ENCODE data around the gene LPCAT1. TPM values are rescaled to one million over a fixed set of nuclear protein-coding genes. Genes with fewer than 3 reads are reported as not detected.

LPCAT1 gene
- total RNA-seq, 1 experiment from 2014 or later: 59.8 TPM

- Histone ChIP-seq H3K36me3 (ENCODE audit: control insufficient read depth, insufficient read depth, low read length) (no peaks in the 10 kb centered on the region), H3K9me3 (ENCODE audit: control insufficient read depth, insufficient read depth, low read depth, low read length) (no peaks in the 10 kb centered on the region), H3K27ac (ENCODE audit: low read length) (no peak overlapping the region), H3K27me3 (ENCODE audit: control insufficient read depth, insufficient read depth, low read length) (peaks cover 3% of the 10 kb centered on the region), H3K4me1 (ENCODE audit: control insufficient read depth, insufficient read depth, low read length) (peaks cover 6% of the 10 kb centered on the region; the same call in 1 of the 2 replicates), H3K4me3 (ENCODE audit: low read depth in 2 of 2, low read length in 2 of 2) (no peak overlapping the region)
- ChIA-PET CTCF (no interaction called here), POLR2A (no interaction called here)
- no peak for DNase-seq (ENCODE audit: low read depth, low spot score)
- BruUV-seq (replicated peaks): no TSS peak
- TF ChIP-seq POLR2AphosphoS5 (IDR thresholded peaks at IDR 0.05; ENCODE audit: low read depth, low read length) (no peak), CTCF (IDR thresholded peaks at IDR 0.05) (no peak), REST (IDR thresholded peaks at IDR 0.05; ENCODE audit: insufficient read depth in 1 of 2, low read depth in 2 of 2, low read length in 1 of 2) (no peak), SIN3A (IDR thresholded peaks at IDR 0.05; ENCODE audit: borderline replicate concordance, insufficient read depth, low read depth, low read length) (no peak), TCF7L2 (IDR thresholded peaks at IDR 0.05; ENCODE audit: low read depth, low read length) (no peak)
- intact Hi-C loops (cut with micrococcal nuclease; ENCODE audit: unreplicated experiment) (no loop called here), in situ Hi-C loops (cut with HindIII; ENCODE audit: low pct_unique_long_range_greater_than_20kb, low sequenced_read_pairs) (no loop called here)
- ATAC-seq: no peak
Observed at GRCh38 chr5:1436681-1437080, 87.1 kb downstream of the LPCAT1 start.

- no TSS peak for BruUV-seq (replicated peaks)
- Histone ChIP-seq H3K27me3 (ENCODE audit: control insufficient read depth, insufficient read depth, low read length) (peaks cover 3% of the 10 kb centered on the region), H3K4me3 (ENCODE audit: low read depth in 2 of 2, low read length in 2 of 2) (no peak overlapping the region), H3K36me3 (ENCODE audit: control insufficient read depth, insufficient read depth, low read length) (no peaks in the 10 kb centered on the region), H3K27ac (ENCODE audit: low read length) (no peak overlapping the region), H3K9me3 (ENCODE audit: control insufficient read depth, insufficient read depth, low read depth, low read length) (no peaks in the 10 kb centered on the region), H3K4me1 (ENCODE audit: control insufficient read depth, insufficient read depth, low read length) (peaks cover 6% of the 10 kb centered on the region; the same call in 1 of the 2 replicates)
- intact Hi-C loops (cut with micrococcal nuclease; ENCODE audit: unreplicated experiment): no loop called here
- no peak for ATAC-seq
- TF ChIP-seq REST (IDR thresholded peaks at IDR 0.05; ENCODE audit: insufficient read depth in 1 of 2, low read depth in 2 of 2, low read length in 1 of 2): no peak
- TF ChIP-seq SIN3A (IDR thresholded peaks at IDR 0.05; ENCODE audit: borderline replicate concordance, insufficient read depth, low read depth, low read length): no peak
- no peak for TF ChIP-seq POLR2AphosphoS5 (IDR thresholded peaks at IDR 0.05; ENCODE audit: low read depth, low read length)
- no peak for TF ChIP-seq TCF7L2 (IDR thresholded peaks at IDR 0.05; ENCODE audit: low read depth, low read length)
- no peak for TF ChIP-seq CTCF (IDR thresholded peaks at IDR 0.05)
- in situ Hi-C loops (cut with HindIII; ENCODE audit: low pct_unique_long_range_greater_than_20kb, low sequenced_read_pairs): no loop called here
- ChIA-PET POLR2A (no interaction called here), CTCF (no interaction called here)
- DNase-seq (ENCODE audit: low read depth, low spot score): no peak
Observed at GRCh38 chr5:1436036-1436435, 87.7 kb downstream of the LPCAT1 start.

All from Panc1 (cell line).